Keratinocyte (primary cell): ENCODE measurements around the gene KSR1. TPM values are rescaled to one million over a fixed set of nuclear protein-coding genes. Genes with fewer than 3 reads are reported as not detected.

Experiments used
- DNase-seq: peaks from one replicate; pipeline ENCODE4 v3.0.0-alpha.2; 2011; ENCODE audit warnings: low read depth, missing footprints, low spot score
- FAIRE-seq: peaks from 2 replicates; lab custom pipeline; 2011; peaks lifted over from hg19 to GRCh38; lab: Jason Lieb, UNC
- H2AFZ ChIP-seq: 2 replicates; pipeline ENCODE4 v1.6.0; 2012; ENCODE audit warnings: low read length, control low read depth, inconsistent platforms; ENCODE audit not compliant: control insufficient read depth
- H3K27ac ChIP-seq: 2 replicates; pipeline ENCODE4 v1.5.1; 2011; ENCODE audit warnings: low read length; ENCODE audit not compliant: control insufficient read depth, insufficient read depth
- H3K27me3 ChIP-seq: 3 replicates; pipeline ENCODE4 v1.6.0; 2011; ENCODE audit warnings: low read length; ENCODE audit not compliant: control insufficient read depth, insufficient read depth; ENCODE audit errors: extremely low read depth
- H3K36me3 ChIP-seq, 2 experiments: 2 replicates in 1 of 2; 3 replicates in 1 of 2; pipeline ENCODE4 v1.5.1; 2011; ENCODE audit warnings: low read length in 2 of 2, mild to moderate bottlenecking in 1 of 2; ENCODE audit not compliant: control insufficient read depth in 2 of 2, insufficient read depth in 2 of 2; ENCODE audit errors: extremely low read depth in 1 of 2
- H3K4me1 ChIP-seq: 3 replicates; pipeline ENCODE4 v1.5.1; 2011; ENCODE audit warnings: low read length; ENCODE audit not compliant: control insufficient read depth, insufficient read depth; ENCODE audit errors: extremely low read depth
- H3K4me2 ChIP-seq: 3 replicates; pipeline ENCODE4 v1.6.0; 2011; ENCODE audit warnings: low read depth, low read length; ENCODE audit not compliant: control insufficient read depth, insufficient read depth; ENCODE audit errors: extremely low read depth
- H3K4me3 ChIP-seq, 3 experiments: fragments of 200-600 bp in 1 of 3; sonication (generic) in 1 of 3; 2 replicates in 2 of 3; 3 replicates in 1 of 3; pipeline ENCODE4 v1.5.1; 2011 to 2016; ENCODE audit warnings: low read length in 3 of 3, mild to moderate bottlenecking in 3 of 3, control low read depth in 2 of 3, inconsistent platforms in 1 of 3, low read depth in 1 of 3, mixed read lengths in 1 of 3, mixed run types in 1 of 3, moderate library complexity in 1 of 3; ENCODE audit not compliant: control insufficient read depth in 2 of 3, insufficient read depth in 2 of 3; ENCODE audit errors: extremely low read depth in 1 of 3
- H3K79me2 ChIP-seq: 2 replicates; pipeline ENCODE4 v1.6.0; 2012; ENCODE audit warnings: low read length; ENCODE audit not compliant: control insufficient read depth, insufficient read depth
- H3K9ac ChIP-seq: 3 replicates; pipeline ENCODE4 v1.6.0; 2011; ENCODE audit warnings: low read length; ENCODE audit not compliant: control insufficient read depth, insufficient read depth; ENCODE audit errors: extremely low read depth
- H3K9me1 ChIP-seq: 3 replicates; pipeline ENCODE4 v1.6.0; 2011; ENCODE audit warnings: low read length; ENCODE audit not compliant: control insufficient read depth, insufficient read depth; ENCODE audit errors: extremely low read depth
- H3K9me3 ChIP-seq: 2 replicates; pipeline ENCODE4 v1.5.1; 2012; ENCODE audit warnings: low read depth, low read length; ENCODE audit not compliant: control insufficient read depth
- H4K20me1 ChIP-seq: 3 replicates; pipeline ENCODE4 v1.6.0; 2011; ENCODE audit warnings: low read length; ENCODE audit not compliant: control insufficient read depth, insufficient read depth; ENCODE audit errors: extremely low read depth
- EZH2 ChIP-seq: IDR thresholded peaks from one replicate; pipeline ENCODE4 v1.6.1; 2012; ENCODE audit warnings: inconsistent platforms, mild to moderate bottlenecking, low read length, moderate library complexity
- dilution Hi-C: fragments of 300-500 bp; cut with MboI; formaldehyde crosslinking; loops from one replicate; pipeline ENCODE4 v1.7.0; 2020; ENCODE audit warnings: low sequenced_read_pairs; ENCODE audit not compliant: extremely low pct_ligation_motif_present
- polyA plus RNA-seq, 5 experiments: library from polyadenylated mRNA; depleted of rRNA in 3 of 5; stranded (reverse) in 3 of 5; stranded (forward) in 1 of 5; unstranded in 1 of 5; fragments of >200 nt; gene quantifications; 1 replicate in 1 of 5; 2 replicates in 3 of 5; 3 replicates in 1 of 5; pipeline versions ENCODE4 v1.2.1 to v1.2.3, GENCODE V29; 2011 to 2012; ENCODE audit warnings: missing spikeins in 2 of 5, low read depth in 1 of 5, low replicate concordance in 1 of 5
- TF ChIP-seq, protein P1 (sequence below), 3 experiments: IDR thresholded peaks in 1 of 3; conservative IDR thresholded peaks in 1 of 3; optimal IDR thresholded peaks in 1 of 3; 2 replicates in 2 of 3; 3 replicates in 1 of 3; pipeline versions ENCODE3 to v1.5.1; 2011; ENCODE audit warnings: low read length in 3 of 3, mild to moderate bottlenecking in 3 of 3, moderate library complexity in 2 of 3, control low read depth in 1 of 3, inconsistent platforms in 1 of 3; ENCODE audit not compliant: insufficient read depth in 2 of 3; ENCODE audit errors: extremely low read depth in 1 of 3

The KSR1 gene
- polyA plus RNA-seq, 1 donor (not counting 4 experiments of a cell fraction or from before 2014, with no cell fraction given) = 1.3 TPM

DNA sequence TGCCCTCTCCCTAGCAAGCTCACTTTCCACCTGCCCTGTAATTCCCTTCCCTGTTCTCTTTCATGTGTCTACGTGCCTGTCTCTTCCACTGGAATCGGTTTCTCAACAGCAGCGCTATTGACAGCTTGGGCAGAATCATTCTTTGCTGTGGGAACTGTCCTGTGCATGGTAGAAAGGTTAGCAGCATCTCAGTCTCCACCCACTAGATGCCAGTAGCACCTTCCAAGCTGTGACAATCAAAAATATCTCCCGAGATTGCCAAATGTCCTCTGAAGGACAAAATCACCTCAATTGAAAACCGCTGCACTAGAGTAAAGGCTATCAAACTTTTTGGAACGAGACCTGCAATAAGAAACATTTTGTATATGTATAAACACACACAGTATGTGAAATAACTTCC lies 41.6 kb upstream of the KSR1 start:
- Histone ChIP-seq H4K20me1 (no peaks in the 10 kb centered on the region), H3K27me3 (no peaks in the 10 kb centered on the region), H3K4me3 (no peak overlapping the region), H3K9me1 (no peaks in the 10 kb centered on the region), H2AFZ (no peak overlapping the region), H3K79me2 (no peaks in the 10 kb centered on the region), H3K4me1 (no peaks in the 10 kb centered on the region), H3K4me2 (no peak overlapping the region), H3K36me3 (no peaks in the 10 kb centered on the region), H3K9ac (no peak overlapping the region), H3K27ac (no peak overlapping the region), H3K9me3 (no peaks in the 10 kb centered on the region)
- no peak for DNase-seq
- dilution Hi-C loops = no loop called here
- no peak for FAIRE-seq
- TF ChIP-seq EZH2 = no peak
- TF ChIP-seq, protein P1, sequence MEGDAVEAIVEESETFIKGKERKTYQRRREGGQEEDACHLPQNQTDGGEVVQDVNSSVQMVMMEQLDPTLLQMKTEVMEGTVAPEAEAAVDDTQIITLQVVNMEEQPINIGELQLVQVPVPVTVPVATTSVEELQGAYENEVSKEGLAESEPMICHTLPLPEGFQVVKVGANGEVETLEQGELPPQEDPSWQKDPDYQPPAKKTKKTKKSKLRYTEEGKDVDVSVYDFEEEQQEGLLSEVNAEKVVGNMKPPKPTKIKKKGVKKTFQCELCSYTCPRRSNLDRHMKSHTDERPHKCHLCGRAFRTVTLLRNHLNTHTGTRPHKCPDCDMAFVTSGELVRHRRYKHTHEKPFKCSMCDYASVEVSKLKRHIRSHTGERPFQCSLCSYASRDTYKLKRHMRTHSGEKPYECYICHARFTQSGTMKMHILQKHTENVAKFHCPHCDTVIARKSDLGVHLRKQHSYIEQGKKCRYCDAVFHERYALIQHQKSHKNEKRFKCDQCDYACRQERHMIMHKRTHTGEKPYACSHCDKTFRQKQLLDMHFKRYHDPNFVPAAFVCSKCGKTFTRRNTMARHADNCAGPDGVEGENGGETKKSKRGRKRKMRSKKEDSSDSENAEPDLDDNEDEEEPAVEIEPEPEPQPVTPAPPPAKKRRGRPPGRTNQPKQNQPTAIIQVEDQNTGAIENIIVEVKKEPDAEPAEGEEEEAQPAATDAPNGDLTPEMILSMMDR (optimal IDR thresholded peaks at IDR 0.05 in 1 of 3, IDR thresholded peaks at IDR 0.05 in 1 of 3, conservative IDR thresholded peaks at IDR 0.05 in 1 of 3; ENCODE audit: extremely low read depth in 1 of 3, insufficient read depth in 2 of 3, low read length in 3 of 3) = no peak

DNA sequence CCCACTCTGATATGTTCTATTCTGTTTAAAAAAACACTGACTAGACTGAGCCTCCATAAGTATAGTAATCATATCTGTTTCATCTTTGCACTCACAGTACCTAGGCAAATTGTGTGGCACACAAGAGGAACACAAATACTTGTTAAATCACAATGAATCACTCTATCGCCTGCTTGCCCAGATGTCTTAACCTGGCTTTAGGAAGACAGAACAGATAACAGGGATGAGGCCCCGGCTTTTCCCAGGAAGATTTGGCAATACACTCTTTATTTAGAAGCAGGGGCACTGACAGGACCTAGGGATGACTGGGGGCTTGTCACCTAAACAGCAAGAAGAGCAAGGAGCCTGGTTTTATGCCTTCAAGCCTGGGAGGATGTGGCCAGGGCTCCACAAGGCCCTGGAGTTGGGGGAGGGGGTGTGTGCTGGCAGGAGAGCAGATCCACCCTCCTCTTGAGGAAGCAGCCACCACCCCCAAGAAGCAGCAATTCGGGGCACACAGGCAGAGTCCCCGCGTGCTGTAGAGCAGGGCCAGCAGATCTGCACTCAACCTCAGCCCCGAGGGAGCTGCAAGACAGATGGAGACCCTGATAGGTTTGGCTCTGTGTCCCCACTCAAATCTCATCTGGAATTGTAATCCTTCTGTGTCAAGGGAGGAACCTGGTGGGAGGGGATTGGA lies 41.0 kb upstream of the KSR1 start:
- dilution Hi-C loops = no loop called here
- Histone ChIP-seq H3K79me2 (no peaks in the 10 kb centered on the region), H3K4me3 (no peak overlapping the region), H3K9me3 (no peaks in the 10 kb centered on the region), H3K4me2 (no peak overlapping the region), H2AFZ (no peak overlapping the region), H3K36me3 (no peaks in the 10 kb centered on the region), H4K20me1 (no peaks in the 10 kb centered on the region), H3K9me1 (no peaks in the 10 kb centered on the region), H3K9ac (no peak overlapping the region), H3K27ac (no peak overlapping the region), H3K4me1 (no peaks in the 10 kb centered on the region), H3K27me3 (no peaks in the 10 kb centered on the region)
- no peak for TF ChIP-seq EZH2
- TF ChIP-seq, protein P1 (optimal IDR thresholded peaks at IDR 0.05 in 1 of 3, IDR thresholded peaks at IDR 0.05 in 1 of 3, conservative IDR thresholded peaks at IDR 0.05 in 1 of 3; ENCODE audit: extremely low read depth in 1 of 3, insufficient read depth in 2 of 3, low read length in 3 of 3) = no peak
- no peak for FAIRE-seq
- no peak for DNase-seq
